Epithelial cell of prostate (primary cell): Measurements from ENCODE around the gene LRRC8D.

ENCODE experiments used
- DNase-seq: peaks from one replicate; pipeline ENCODE4 v3.0.0-alpha.2; 2011; ENCODE audit warnings: low read depth, low spot score
- H3K27ac ChIP-seq: fragments of 450-650 bp; 2 replicates; pipeline ENCODE4 v1.5.1; 2017; ENCODE audit warnings: mild to moderate bottlenecking

The LRRC8D gene

GRCh38 chr1:89831462-89832120, 10.8 kb downstream of the LRRC8D start:
- no peak for DNase-seq
- no peak overlapping the region for H3K27ac ChIP-seq

GRCh38 chr1:89832496-89833127, 11.8 kb downstream of the LRRC8D start:
- H3K27ac ChIP-seq = no peak overlapping the region
- DNase-seq = no peak

GRCh38 chr1:89833183-89834082, 12.6 kb downstream of the LRRC8D start:
- H3K27ac ChIP-seq = no peak overlapping the region
- DNase-seq = no peak

GRCh38 chr1:89834083-89834704, 13.4 kb downstream of the LRRC8D start:
- no peak for DNase-seq
- no peak overlapping the region for H3K27ac ChIP-seq

- H3K27ac ChIP-seq = no peak overlapping the region
- DNase-seq = no peak
Measured at GRCh38 chr1:89836252-89837035, 15.6 kb downstream of the LRRC8D start.

- no peak overlapping the region for H3K27ac ChIP-seq
Measured at GRCh38 chr1:89837036-89837481, 16.2 kb downstream of the LRRC8D start.

GRCh38 chr1:89837510-89837909, 16.7 kb downstream of the LRRC8D start:
- no peak overlapping the region for H3K27ac ChIP-seq
- no peak for DNase-seq

More at GRCh38 chr1:89837036-89837481, 16.2 kb downstream of the LRRC8D start:
- DNase-seq = no peak

GRCh38 chr1:89839516-89839915, 18.7 kb downstream of the LRRC8D start:
- no peak overlapping the region for H3K27ac ChIP-seq
- no peak for DNase-seq

- DNase-seq = no peak
- H3K27ac ChIP-seq = no peak overlapping the region
Measured at GRCh38 chr1:89841507-89841906, 20.7 kb downstream of the LRRC8D start.

GRCh38 chr1:89842567-89843272, 21.9 kb downstream of the LRRC8D start:
- peak overlapping the region; percentile 50 for H3K27ac ChIP-seq
- DNase-seq = no peak

- H3K27ac ChIP-seq = peak overlapping the region; percentile 50
- DNase-seq = no peak
Measured at GRCh38 chr1:89843273-89844130, 22.7 kb downstream of the LRRC8D start.

GRCh38 chr1:89844241-89844807, 23.5 kb downstream of the LRRC8D start:
- no peak for DNase-seq
- peak overlapping the region; percentile 50 for H3K27ac ChIP-seq

GRCh38 chr1:89844860-89845259, 24.0 kb downstream of the LRRC8D start:
- DNase-seq = no peak
- no peak overlapping the region for H3K27ac ChIP-seq

- H3K27ac ChIP-seq = no peak overlapping the region
- no peak for DNase-seq
Measured at GRCh38 chr1:89847191-89847729, 26.4 kb downstream of the LRRC8D start.

GRCh38 chr1:89850844-89851415, 30.1 kb downstream of the LRRC8D start:
- H3K27ac ChIP-seq = no peak overlapping the region
- DNase-seq = peak; percentile 10

- no peak overlapping the region for H3K27ac ChIP-seq
- DNase-seq = no peak
Measured at GRCh38 chr1:89854140-89854539, 33.3 kb downstream of the LRRC8D start.

GRCh38 chr1:89855413-89856123, 34.7 kb downstream of the LRRC8D start:
- H3K27ac ChIP-seq = peak overlapping the region; percentile 55
- DNase-seq = no peak
